ENCODE measurements around the gene AFTPH.
"Not testable (repeated sequence)": the region's sequence is repeated elsewhere in the genome, so short reads cannot be mapped to it uniquely, and the experiment has no call there.

- not testable (repeated sequence) for TF ChIP-seq POLR2A, CTCF (IDR thresholded peaks at IDR 0.05)
These were observed 6.8 kb downstream of the AFTPH start for GRCh38 chr2:64530946-64531345.

Measured in testis (tissue), 2 donors.